GM23248 (cell line): ENCODE results near the gene SMPX. TPM values are rescaled to one million over a fixed set of nuclear protein-coding genes. Genes with fewer than 3 reads are reported as not detected.

Source experiments
- DNase-seq: peaks from one replicate; pipeline ENCODE4 v3.0.0-alpha.2; 2015
- H2AFZ ChIP-seq: fragments of 200-600 bp; sonication (generic); 2 replicates; pipeline ENCODE4 v1.6.1; 2016; ENCODE audit warnings: antibody characterized with exemption
- H3F3A ChIP-seq: fragments of 200-600 bp; sonication (generic); 2 replicates; pipeline ENCODE4 v1.6.1; 2016; ENCODE audit warnings: mild to moderate bottlenecking, antibody characterized with exemption, mixed run types; ENCODE audit not compliant: insufficient read depth
- H3K27ac ChIP-seq: fragments of 200-600 bp; sonication (generic); 2 replicates; pipeline ENCODE4 v1.5.1; 2016; ENCODE audit warnings: mild to moderate bottlenecking
- H3K27me3 ChIP-seq: fragments of 200-600 bp; sonication (generic); replicated peaks from 2 replicates; pipeline ENCODE4 v1.6.1; 2016; ENCODE audit warnings: mild to moderate bottlenecking; ENCODE audit not compliant: insufficient read depth
- H3K36me3 ChIP-seq: fragments of 200-600 bp; sonication (generic); 2 replicates; pipeline ENCODE4 v1.6.1; 2016; ENCODE audit warnings: low read depth, mild to moderate bottlenecking
- H3K4me1 ChIP-seq: fragments of 200-600 bp; sonication (generic); 2 replicates; pipeline ENCODE4 v1.6.1; 2016; ENCODE audit warnings: mild to moderate bottlenecking; ENCODE audit not compliant: insufficient read depth
- H3K4me2 ChIP-seq: fragments of 200-600 bp; sonication (generic); one replicate; pipeline ENCODE4 v1.6.1; 2016; ENCODE audit warnings: mild to moderate bottlenecking; ENCODE audit not compliant: unreplicated experiment
- H3K4me3 ChIP-seq: fragments of 200-600 bp; sonication (generic); 2 replicates; pipeline ENCODE4 v1.5.1; 2016; ENCODE audit warnings: mild to moderate bottlenecking
- H3K79me2 ChIP-seq: fragments of 200-600 bp; sonication (generic); 2 replicates; pipeline ENCODE4 v1.6.1; 2016; ENCODE audit warnings: mild to moderate bottlenecking; ENCODE audit not compliant: insufficient read depth
- H3K9ac ChIP-seq: fragments of 200-600 bp; sonication (generic); 2 replicates; pipeline ENCODE4 v1.6.1; 2016; ENCODE audit warnings: mild to moderate bottlenecking
- H3K9me2 ChIP-seq: fragments of 200-600 bp; sonication (generic); 2 replicates; pipeline ENCODE4 v1.6.1; 2016; ENCODE audit warnings: mixed run types, mild to moderate bottlenecking, moderate library complexity; ENCODE audit not compliant: insufficient read depth
- H3K9me3 ChIP-seq: fragments of 200-600 bp; sonication (generic); one replicate; pipeline ENCODE4 v1.6.1; 2017; ENCODE audit warnings: low read depth
- H4K20me1 ChIP-seq: fragments of 200-600 bp; sonication (generic); 2 replicates; pipeline ENCODE4 v1.6.0; 2016; ENCODE audit not compliant: insufficient read depth
- EZH2 ChIP-seq: fragments of 200-600 bp; sonication (generic); IDR thresholded peaks from 2 replicates; pipeline ENCODE4 v1.6.1; 2018; ENCODE audit warnings: antibody characterized with exemption, mild to moderate bottlenecking; ENCODE audit not compliant: insufficient read depth, poor library complexity, severe bottlenecking
- EZH2phosphoT487 ChIP-seq: fragments of 200-600 bp; sonication (generic); IDR thresholded peaks from 2 replicates; pipeline ENCODE4 v1.6.1; 2018; ENCODE audit warnings: antibody characterized with exemption, moderate library complexity, mild to moderate bottlenecking, low read depth; ENCODE audit not compliant: insufficient read depth
- WGBS, 2 experiments: methylation state at CpG; one replicate each; pipeline ENCODE4 v1.1.6; 2015 to 2017; ENCODE audit warnings: low lambda C conversion rate in 2 of 2, low coverage in 1 of 2; ENCODE audit errors: missing lambda C conversion rate in 2 of 2; 5-methylcytosine and 5-hydroxymethylcytosine counted together
- in situ Hi-C: fragments of 300-500 bp; cut with MboI; formaldehyde crosslinking; loops from 2 replicates; pipeline ENCODE4 v1.15.0; 2020
- polyA plus RNA-seq: library from polyadenylated mRNA; unstranded; fragments of >200 nt; fragmentation: Nextera tagmentation; extraction: Ambion mirVana; gene quantifications from 2 replicates; pipeline ENCODE4 v1.2.1, GENCODE V29; 2016
- total RNA-seq: library from RNA; depleted of rRNA; stranded (reverse); fragments of >200 nt; shearing (Covaris generic); gene quantifications from 2 replicates; pipeline ENCODE4 v1.2.3, GENCODE V29; 2014; rRNA removed

Gene SMPX
- total and polyA plus RNA-seq, 2 experiments from 2014 or later, result not detected

GRCh38 chrX:21658152-21658737 is 99.7 kb downstream of the SMPX start, which contains the start of gene KLHL34:
KLHL34 (minus strand) TSS chrX:21658330; CDS start chrX:21657788, 542 bp downstream.
- H3K9me3 ChIP-seq, result no peaks in the 10 kb centered on the region
- no peaks in the 10 kb centered on the region for H4K20me1 ChIP-seq
- H3K4me1 ChIP-seq, result no peaks in the 10 kb centered on the region
- in situ Hi-C loops, result no loop called here
- H3K4me3 ChIP-seq, result 0 out of 2 replicates have a peak within 1 kb of the TSS, but pooled peaks have one; percentile 37
- no peaks in the 10 kb centered on the region for H3K36me3 ChIP-seq
- H3K4me2 ChIP-seq, result no peak within 1 kb of the TSS
- H3K27ac ChIP-seq, result no peak within 1 kb of the TSS
- no peak within 1 kb of the TSS for H3K9ac ChIP-seq
- H2AFZ ChIP-seq, result no peak within 1 kb of the TSS
- TF ChIP-seq EZH2phosphoT487 (no peak), EZH2 (no peak)
- no peaks in the 10 kb centered on the region for H3K9me2 ChIP-seq
- no peaks in the 10 kb centered on the region for H3F3A ChIP-seq
- no peaks in the 10 kb centered on the region for H3K27me3 ChIP-seq
- no peaks in the 10 kb centered on the region for H3K79me2 ChIP-seq
- 25 to 27% methylated on average over 4 to 10 of the region's 60 CpGs for WGBS, 2 experiments
- DNase-seq, result peak; percentile 5

- Histone ChIP-seq H3F3A (no peaks in the 10 kb centered on the region), H3K27ac (no peak overlapping the region), H2AFZ (no peak overlapping the region), H3K36me3 (no peaks in the 10 kb centered on the region), H3K4me2 (no peak overlapping the region), H4K20me1 (no peaks in the 10 kb centered on the region), H3K9me3 (no peaks in the 10 kb centered on the region), H3K9me2 (no peaks in the 10 kb centered on the region), H3K79me2 (no peaks in the 10 kb centered on the region), H3K9ac (no peak overlapping the region), H3K4me1 (no peaks in the 10 kb centered on the region), H3K27me3 (no peaks in the 10 kb centered on the region), H3K4me3 (no peak overlapping the region)
- no peak for DNase-seq
- in situ Hi-C loops, result no loop called here
- TF ChIP-seq EZH2phosphoT487, result no peak
- TF ChIP-seq EZH2, result no peak
- 84 to 85% methylated on average over 18 to 21 of the region's 57 CpGs for WGBS, 2 experiments
Measured at GRCh38 chrX:21657318-21658151, 100.4 kb downstream of the SMPX start.

GRCh38 chrX:21656587-21657317 is 101.2 kb downstream of the SMPX start:
- no peaks in the 10 kb centered on the region for H3K36me3 ChIP-seq
- in situ Hi-C loops, result no loop called here
- no peak overlapping the region for H3K27ac ChIP-seq
- H2AFZ ChIP-seq, result no peak overlapping the region
- no peak overlapping the region for H3K4me2 ChIP-seq
- H3K9me2 ChIP-seq, result no peaks in the 10 kb centered on the region
- no peaks in the 10 kb centered on the region for H3K79me2 ChIP-seq
- H3K4me1 ChIP-seq, result no peaks in the 10 kb centered on the region
- H4K20me1 ChIP-seq, result no peaks in the 10 kb centered on the region
- no peak overlapping the region for H3K4me3 ChIP-seq
- DNase-seq, result no peak
- H3K27me3 ChIP-seq, result no peaks in the 10 kb centered on the region
- no peaks in the 10 kb centered on the region for H3F3A ChIP-seq
- TF ChIP-seq EZH2 (no peak), EZH2phosphoT487 (no peak)
- WGBS, 2 experiments, result 88 to 91% methylated on average over 8 to 42 of the region's 61 CpGs
- H3K9ac ChIP-seq, result no peak overlapping the region
- no peaks in the 10 kb centered on the region for H3K9me3 ChIP-seq

Other genes with a start within 250 kb of the SMPX start
- gene KLHL34, start 99.8 kb downstream of the SMPX start, total RNA-seq, result not detected in 2 replicates
- gene KLHL34, start 99.8 kb downstream of the SMPX start, polyA plus RNA-seq, result not detected in 2 replicates
- gene MBTPS2, start 81.5 kb upstream of the SMPX start, total RNA-seq, result 9.2 and 11.7 TPM in 2 replicates
- gene MBTPS2, start 81.5 kb upstream of the SMPX start, polyA plus RNA-seq, result 24.0 and 25.5 TPM in 2 replicates
- 0.38 and 1.4 TPM in 2 replicates for gene YY2, start 97.9 kb upstream of the SMPX start, total RNA-seq
- gene YY2, start 97.9 kb upstream of the SMPX start, polyA plus RNA-seq, result 1.5 and 1.9 TPM in 2 replicates
- gene SMS, start 182.6 kb upstream of the SMPX start, total RNA-seq, result 159 and 162 TPM in 2 replicates
- 156 and 166 TPM in 2 replicates for gene SMS, start 182.6 kb upstream of the SMPX start, polyA plus RNA-seq